SH-SY5Y (cell line): ENCODE results near the gene SPINT2.

Experiments
- GATA2 ChIP-seq: IDR thresholded peaks from 2 replicates; pipeline ENCODE4 v1.6.1; 2011; ENCODE audit warnings: mild to moderate bottlenecking, low read depth, low read length
- GATA3 ChIP-seq: IDR thresholded peaks from 2 replicates; pipeline ENCODE4 v1.6.1; 2011; ENCODE audit warnings: low read depth, mild to moderate bottlenecking, low read length, moderate library complexity

- TF ChIP-seq GATA3 (no peak), GATA2 (no peak)
Measured at GRCh38 chr19:38267761-38268483, 3.5 kb downstream of the SPINT2 start.
